NK-92 (cell line): ENCODE data around the gene TP53I13.

Source experiments
- DNase-seq: peaks from one replicate; lab custom pipeline; 2025; ENCODE audit not compliant: unreplicated experiment; lab: John Stamatoyannopoulos, UW

The TP53I13 gene

GRCh38 chr17:29578626-29579485 lies 10.4 kb downstream of the TP53I13 start:
- no peak for DNase-seq

DNA sequence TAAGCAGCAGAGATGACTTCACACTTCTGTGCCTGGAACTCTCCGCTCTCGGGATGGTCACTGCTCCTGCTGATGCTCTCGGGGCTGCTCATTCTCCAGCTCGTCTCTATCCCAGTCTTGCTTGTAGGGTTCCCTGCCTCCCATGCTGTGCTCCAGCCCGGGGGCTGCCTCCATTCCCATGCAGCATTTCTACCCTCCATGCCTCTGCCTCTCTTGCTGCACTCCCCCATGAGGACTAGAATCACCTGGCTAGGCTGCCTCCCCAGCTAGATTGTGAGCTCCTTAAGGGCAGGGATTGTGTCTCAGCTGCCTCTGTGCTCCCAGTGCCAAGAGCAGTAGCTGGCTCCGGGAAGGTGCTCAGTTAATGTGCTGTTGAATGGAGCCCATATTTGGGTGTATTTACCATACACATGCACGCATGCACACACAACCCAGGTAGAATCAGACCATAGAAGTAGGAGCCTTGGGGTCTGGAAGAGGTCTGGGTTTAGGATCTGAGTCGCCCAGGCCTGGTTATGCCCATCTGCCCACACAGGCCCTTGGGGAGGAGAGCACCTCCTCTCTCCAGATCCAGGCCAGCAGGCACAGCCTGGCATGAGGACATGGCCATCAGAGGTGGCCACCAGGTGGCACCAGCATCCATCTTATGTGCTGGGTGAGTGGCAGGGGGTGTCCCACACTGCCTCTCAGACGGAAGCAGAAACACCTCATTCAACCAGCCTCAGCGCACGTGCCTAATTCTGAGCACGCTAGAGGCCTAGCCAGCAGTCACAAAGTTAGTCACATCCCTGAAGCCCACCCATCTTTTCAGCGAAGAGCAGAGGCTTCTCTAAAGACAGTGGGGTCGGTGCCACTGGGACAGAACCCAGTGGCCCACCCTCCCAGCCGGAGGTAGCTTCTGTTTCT lies 11.6 kb downstream of the TP53I13 start:
- DNase-seq = peak; percentile 32

GRCh38 chr17:29581583-29582253 lies 13.2 kb downstream of the TP53I13 start:
- no peak for DNase-seq

DNA sequence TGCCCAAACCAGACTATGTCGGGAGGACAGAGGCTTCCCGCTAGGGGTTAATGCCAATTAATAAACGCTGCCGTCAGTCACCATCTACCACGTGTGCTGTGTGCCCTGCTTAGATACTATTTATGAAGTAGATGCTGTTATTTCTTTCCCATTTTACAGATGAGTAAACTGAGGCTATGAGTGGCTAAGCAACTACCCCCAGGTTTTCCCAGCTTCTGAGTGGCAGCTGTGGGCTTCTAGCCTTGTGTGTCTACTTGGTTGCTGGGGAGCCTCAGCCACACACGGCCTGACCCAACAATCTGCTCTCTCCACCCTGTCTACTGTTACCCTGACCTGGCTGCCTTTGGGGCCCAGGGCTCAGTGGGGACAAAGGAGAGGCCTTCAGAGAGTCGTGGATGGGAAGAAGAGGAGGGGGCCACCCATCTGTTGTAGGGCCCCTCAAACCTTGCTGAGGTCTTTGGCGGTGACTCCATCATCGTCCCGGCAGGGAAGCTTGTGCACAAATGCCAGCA lies 13.8 kb downstream of the TP53I13 start:
- DNase-seq = no peak

DNA sequence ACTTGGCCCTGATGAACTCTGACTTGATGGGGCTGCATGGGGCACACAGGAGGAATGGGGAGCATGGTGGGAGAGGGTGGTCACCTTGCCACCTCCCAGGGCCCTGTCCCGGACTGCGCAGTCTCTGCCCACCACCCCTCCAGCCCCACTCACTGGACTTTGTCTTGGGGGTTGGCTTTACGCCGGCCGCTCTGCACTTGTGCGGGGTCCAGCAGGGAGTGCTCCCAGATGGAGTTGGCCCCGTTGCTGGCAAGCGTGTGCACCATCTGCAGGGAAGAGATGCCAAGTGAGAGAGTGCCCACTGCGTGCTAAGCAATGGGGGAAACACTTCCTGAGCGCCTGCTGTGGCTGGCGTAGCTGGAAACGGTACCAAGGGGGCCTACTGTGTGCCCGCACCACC lies 14.3 kb downstream of the TP53I13 start:
- no peak for DNase-seq

- no peak for DNase-seq
These were observed 15.1 kb downstream of the TP53I13 start for GRCh38 chr17:29583324-29584248.

GRCh38 chr17:29584452-29585079 lies 16.1 kb downstream of the TP53I13 start:
- DNase-seq = no peak

GRCh38 chr17:29585080-29585751 lies 16.7 kb downstream of the TP53I13 start:
- DNase-seq = no peak

GRCh38 chr17:29586676-29587469 lies 18.4 kb downstream of the TP53I13 start:
- no peak for DNase-seq

GRCh38 chr17:29587591-29587990 lies 19.1 kb downstream of the TP53I13 start:
- DNase-seq = no peak

DNA sequence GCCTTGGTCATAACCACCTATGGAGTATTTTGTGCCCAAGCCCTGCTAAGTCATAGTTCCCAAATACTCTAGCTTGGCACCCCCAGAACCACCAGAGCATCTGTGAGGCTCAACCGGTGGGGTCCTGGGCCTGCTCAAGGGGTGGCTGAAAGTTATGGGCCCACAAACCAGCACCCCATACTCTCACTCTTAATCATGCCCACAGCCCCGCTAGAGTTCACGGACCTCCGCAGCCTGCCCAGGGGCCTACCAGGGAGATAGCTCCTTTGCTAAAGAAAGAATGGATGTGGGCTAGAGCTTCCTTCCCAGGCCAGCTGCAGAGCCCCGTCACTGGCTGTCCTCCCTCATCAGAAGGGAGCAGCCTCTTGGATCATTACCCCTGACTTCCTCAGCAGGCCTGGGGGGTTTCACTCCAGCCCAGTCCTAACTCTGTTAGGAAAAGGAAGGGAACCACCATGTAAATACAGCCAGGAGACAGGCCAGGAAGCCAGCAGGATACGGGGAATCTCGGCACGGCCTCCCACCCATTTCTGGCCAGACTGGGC lies 19.6 kb downstream of the TP53I13 start:
- no peak for DNase-seq

DNA sequence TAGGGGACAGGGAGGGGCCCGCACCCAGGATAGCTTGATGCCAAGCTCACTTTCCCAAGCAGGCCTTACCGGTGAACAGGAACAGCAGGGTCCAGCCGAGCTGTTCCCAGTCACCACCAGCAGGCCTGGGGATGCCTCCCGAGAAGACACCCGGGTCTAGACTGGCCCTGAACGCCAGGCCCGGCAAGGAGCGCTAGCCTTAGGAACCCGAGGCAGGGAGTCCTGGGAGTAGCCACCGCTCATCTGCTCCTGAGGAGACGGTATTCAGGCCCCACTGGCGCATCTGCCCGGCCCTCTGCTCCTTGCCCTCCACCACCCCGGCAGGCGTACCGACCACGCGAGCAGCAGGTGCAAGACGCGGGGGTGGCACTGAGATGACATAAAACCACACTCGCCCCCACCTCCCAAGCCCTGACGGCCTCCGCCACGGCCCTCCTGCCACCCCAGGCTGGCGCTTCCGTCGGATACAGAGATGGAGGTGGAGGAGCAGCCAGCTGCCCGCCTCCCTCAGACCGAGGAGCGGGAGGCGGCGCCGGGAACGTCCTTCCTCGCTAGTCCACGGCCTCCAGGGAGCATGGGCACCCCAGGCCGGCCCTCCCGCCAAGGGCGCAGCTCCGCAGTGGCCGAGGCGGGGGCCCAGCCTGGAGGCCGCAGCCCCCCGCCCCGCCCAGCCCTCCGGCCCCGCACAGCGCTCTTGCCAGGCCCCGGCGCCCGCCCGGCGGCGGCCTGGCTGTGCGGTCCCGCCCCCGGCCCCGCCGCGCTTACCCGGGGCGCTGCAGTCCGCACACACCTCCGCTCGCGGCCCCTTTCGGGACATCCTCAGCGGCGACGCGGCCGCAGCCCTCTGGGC lies 20.3 kb downstream of the TP53I13 start:
- no peak for DNase-seq

GRCh38 chr17:29589524-29590410 lies 21.3 kb downstream of the TP53I13 start, which contains the start of gene GIT1:
Gene GIT1, minus strand, starts transcription at chr17:29589648. Its CDS starts 270 bp downstream, at chr17:29589378.
- DNase-seq = no peak

DNA sequence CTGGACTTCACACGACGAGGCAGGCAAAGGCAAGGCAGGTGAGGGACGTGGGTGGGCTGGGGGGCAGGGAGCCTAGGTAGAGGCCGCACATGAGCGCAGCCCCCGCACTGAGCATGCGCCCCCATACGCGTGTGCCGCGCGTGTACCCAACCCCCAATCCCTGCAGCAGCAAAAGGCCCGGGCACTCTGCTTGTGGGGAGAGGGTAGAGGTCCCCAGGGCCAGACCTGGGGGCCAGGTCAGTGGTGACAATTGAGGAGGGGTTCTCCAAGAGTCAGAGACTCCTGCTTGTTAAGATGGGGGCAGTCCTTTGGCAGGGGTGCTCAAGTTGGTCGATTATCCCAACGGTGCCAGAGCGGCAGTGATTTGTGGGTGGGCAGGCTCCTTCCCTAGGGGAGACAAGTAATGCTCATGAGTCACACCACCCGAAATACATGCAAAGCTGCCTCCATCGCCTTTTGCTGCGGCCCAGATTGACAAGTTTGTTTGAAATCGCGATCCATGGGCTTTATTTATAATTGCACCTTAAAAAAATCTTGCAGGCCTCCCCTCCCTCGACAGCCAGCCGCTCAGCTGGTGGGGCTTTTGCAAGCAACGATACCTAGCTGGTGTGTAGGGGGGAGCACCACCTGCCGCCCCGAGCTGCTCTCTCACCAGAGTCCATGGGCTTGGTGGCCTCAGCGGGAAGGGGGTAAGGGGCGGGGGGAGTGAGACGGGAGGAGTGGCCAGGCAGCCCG lies 22.1 kb downstream of the TP53I13 start:
- DNase-seq = no peak

GRCh38 chr17:29591146-29591736 lies 22.7 kb downstream of the TP53I13 start:
- no peak for DNase-seq
